SH-SY5Y (cell line): ENCODE measurements around the gene MYL10.

ENCODE experiments used
- GATA2 ChIP-seq: IDR thresholded peaks from 2 replicates; pipeline ENCODE4 v1.6.1; 2011; ENCODE audit warnings: mild to moderate bottlenecking, low read depth, low read length
- GATA3 ChIP-seq: IDR thresholded peaks from 2 replicates; pipeline ENCODE4 v1.6.1; 2011; ENCODE audit warnings: low read depth, mild to moderate bottlenecking, low read length, moderate library complexity

GRCh38 chr7:101667920-101668319 is 38.8 kb upstream of the MYL10 start:
- TF ChIP-seq GATA2 (no peak), GATA3 (no peak)
